Caco-2 (cell line): ENCODE results near the gene FLT4. TPM values are rescaled to one million over a fixed set of nuclear protein-coding genes. Genes with fewer than 3 reads are reported as not detected.

Experiments used
- Bru-seq: library from RNA; stranded (reverse); fragments of 400-500 nt; gene quantifications from one replicate; lab custom pipeline; 2021; lab: Mats Ljungman, UMichigan
- BruChase-seq, 2 experiments: library from RNA; stranded (reverse); fragments of 400-500 nt; gene quantifications; one replicate each; lab custom pipeline; 2021; lab: Mats Ljungman, UMichigan
- BruUV-seq: library from RNA; stranded (reverse); fragments of 400-500 nt; replicated peaks from 2 replicates; lab custom pipeline; 2021; lab: Mats Ljungman, UMichigan
- CTCF ChIA-PET: fragments of 300-600 bp; sonication (Branson Sonifier 250); formaldehyde crosslinking; loops from one replicate; lab custom pipeline; 2022; ENCODE audit warnings: antibody characterized with exemption; lab: Charles Lee
- POLR2A ChIA-PET: fragments of 300-600 bp; sonication (Branson Sonifier 250); formaldehyde crosslinking; loops from one replicate; lab custom pipeline; 2022; ENCODE audit warnings: antibody characterized with exemption; lab: Charles Lee
- DNase-seq, 2 experiments: peaks; one replicate each; pipeline versions ENCODE4 v3.0.0 to v3.0.0-alpha.2; 2020 to 2022
- H3K27me3 ChIP-seq: replicated peaks from 2 replicates; pipeline ENCODE4 v1.6.0; 2011; ENCODE audit warnings: low read length; ENCODE audit not compliant: control insufficient read depth, insufficient read depth
- H3K36me3 ChIP-seq: 2 replicates; pipeline ENCODE4 v1.5.1; 2011; ENCODE audit warnings: low read length; ENCODE audit not compliant: control insufficient read depth, insufficient read depth
- H3K4me1 ChIP-seq: fragments of 250-450 bp; sonication (Bioruptor Pico); 2 replicates; pipeline ENCODE4 v1.5.1; 2020; ENCODE audit warnings: mild to moderate bottlenecking
- H3K4me3 ChIP-seq: 2 replicates; pipeline ENCODE4 v1.5.1; 2011; ENCODE audit warnings: low read depth, mild to moderate bottlenecking, control low read depth, low read length
- H3K9me3 ChIP-seq: fragments of 250-450 bp; sonication (Bioruptor Pico); 2 replicates; pipeline ENCODE4 v1.5.1; 2020; ENCODE audit warnings: mild to moderate bottlenecking, moderate library complexity
- H3K27ac Mint-ChIP-seq: one replicate; pipeline ENCODE4 v1.8.0; 2022; ENCODE audit warnings: mixed read lengths; ENCODE audit not compliant: unreplicated experiment
- H3K27me3 Mint-ChIP-seq: one replicate; pipeline ENCODE4 v1.8.0; 2022; ENCODE audit warnings: mixed read lengths; ENCODE audit not compliant: insufficient read depth, unreplicated experiment
- H3K36me3 Mint-ChIP-seq: one replicate; pipeline ENCODE4 v1.8.0; 2022; ENCODE audit warnings: mild to moderate bottlenecking, mixed read lengths; ENCODE audit not compliant: insufficient read depth, unreplicated experiment
- H3K4me1 Mint-ChIP-seq: one replicate; pipeline ENCODE4 v1.8.0; 2022; ENCODE audit warnings: low read depth, mixed read lengths; ENCODE audit not compliant: unreplicated experiment
- H3K4me3 Mint-ChIP-seq: one replicate; pipeline ENCODE4 v1.8.0; 2022; ENCODE audit warnings: mild to moderate bottlenecking, moderate library complexity, mixed read lengths; ENCODE audit not compliant: unreplicated experiment
- H3K9me3 Mint-ChIP-seq: one replicate; pipeline ENCODE4 v1.8.0; 2022; ENCODE audit warnings: mixed read lengths; ENCODE audit not compliant: unreplicated experiment
- intact Hi-C: fragments of 100-400 bp; cut with micrococcal nuclease; formaldehyde crosslinking; loops from one replicate; pipeline ENCODE4 v1.10.0; 2022; ENCODE audit not compliant: unreplicated experiment
- long read RNA-seq: library from polyadenylated mRNA; stranded (forward); transcript quantifications from one replicate; pipeline ENCODE4 v2.0.0, GENCODE V29; 2022
- total RNA-seq: library from RNA; stranded (reverse); gene quantifications from 2 replicates; pipeline ENCODE4 v1.2.3, GENCODE V29; 2022
- TF ChIP-seq, protein P1 (sequence below), 2 experiments: fragments of 200-600 bp in 1 of 2; IDR thresholded peaks; 1 replicate in 1 of 2; 2 replicates in 1 of 2; pipeline versions ENCODE4 v1.5.1 to v1.8.0; 2011 to 2022; ENCODE audit warnings: antibody characterized with exemption in 1 of 2, control low read depth in 1 of 2, inconsistent platforms in 1 of 2, low read depth in 1 of 2, low read length in 1 of 2, mild to moderate bottlenecking in 1 of 2, moderate library complexity in 1 of 2; ENCODE audit not compliant: insufficient read depth in 1 of 2, severe bottlenecking in 1 of 2, unreplicated experiment in 1 of 2

FLT4 gene
- total RNA-seq (not detected in 2 replicates), Bru-seq, nascent RNA (percentile 2 among the genes with signal in this experiment), BruChase-seq, experiment 1, labeled RNA remaining after a 2-hour chase (percentile 4 among the genes with signal in this experiment), BruChase-seq, experiment 2, labeled RNA remaining after a 6-hour chase (percentile 4 among the genes with signal in this experiment)
- long read RNA-seq, result 0 reads

DNA sequence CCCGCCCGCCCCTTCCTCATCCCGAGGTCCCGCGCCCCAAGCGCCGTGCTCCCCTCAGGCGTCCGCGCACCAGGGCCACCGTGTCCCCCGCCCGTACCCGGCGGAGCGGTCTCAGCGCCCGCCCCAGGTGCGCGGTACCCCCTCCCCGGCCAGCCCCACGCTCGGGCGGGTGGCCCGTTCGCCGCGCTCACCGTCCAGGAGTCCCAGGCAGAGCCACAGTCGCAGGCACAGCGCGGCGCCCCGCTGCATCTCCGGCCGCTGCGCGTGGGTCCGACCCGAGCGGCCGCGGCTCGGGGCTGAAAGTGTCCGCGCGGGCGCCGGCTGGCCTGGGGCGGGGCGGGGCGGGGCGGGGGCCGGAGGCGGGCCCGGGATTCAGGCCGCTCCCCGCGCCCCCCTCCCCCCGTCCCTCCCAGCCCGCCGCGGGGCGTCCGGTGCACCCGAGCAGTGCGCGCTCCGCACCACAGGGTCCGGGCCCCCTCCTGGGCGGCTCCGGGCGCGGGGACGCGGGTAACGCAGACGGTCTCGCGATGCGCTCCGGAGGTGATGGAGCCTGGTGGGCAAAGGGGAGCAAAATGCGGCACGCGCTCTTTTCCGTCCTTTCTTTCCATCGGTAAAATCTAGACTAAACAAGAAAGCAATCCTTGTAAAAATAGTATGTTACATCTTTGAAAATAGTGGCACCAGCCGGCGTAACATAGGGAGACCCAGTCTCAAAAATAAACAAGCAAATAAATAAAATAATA is at the start of gene FLT4:
Gene FLT4 (minus strand): TSS at position 304 of the 743 bp plus-strand sequence. CDS start 55 bp downstream, at position 249.
- ChIA-PET CTCF (no interaction called here), POLR2A (no interaction called here)
- H3K4me1 ChIP-seq, result no peaks in the 10 kb centered on the region
- Mint-ChIP-seq H3K36me3 (no peaks in the 10 kb centered on the region), H3K27me3 (peaks cover 35% of the 10 kb centered on the region), H3K4me3 (peak within 1 kb of the TSS; percentile 72), H3K27ac (no peak within 1 kb of the TSS), H3K4me1 (peaks cover 7% of the 10 kb centered on the region), H3K9me3 (no peaks in the 10 kb centered on the region)
- BruUV-seq, result no TSS peak
- DNase-seq, result no peak
- TF ChIP-seq, protein P1, sequence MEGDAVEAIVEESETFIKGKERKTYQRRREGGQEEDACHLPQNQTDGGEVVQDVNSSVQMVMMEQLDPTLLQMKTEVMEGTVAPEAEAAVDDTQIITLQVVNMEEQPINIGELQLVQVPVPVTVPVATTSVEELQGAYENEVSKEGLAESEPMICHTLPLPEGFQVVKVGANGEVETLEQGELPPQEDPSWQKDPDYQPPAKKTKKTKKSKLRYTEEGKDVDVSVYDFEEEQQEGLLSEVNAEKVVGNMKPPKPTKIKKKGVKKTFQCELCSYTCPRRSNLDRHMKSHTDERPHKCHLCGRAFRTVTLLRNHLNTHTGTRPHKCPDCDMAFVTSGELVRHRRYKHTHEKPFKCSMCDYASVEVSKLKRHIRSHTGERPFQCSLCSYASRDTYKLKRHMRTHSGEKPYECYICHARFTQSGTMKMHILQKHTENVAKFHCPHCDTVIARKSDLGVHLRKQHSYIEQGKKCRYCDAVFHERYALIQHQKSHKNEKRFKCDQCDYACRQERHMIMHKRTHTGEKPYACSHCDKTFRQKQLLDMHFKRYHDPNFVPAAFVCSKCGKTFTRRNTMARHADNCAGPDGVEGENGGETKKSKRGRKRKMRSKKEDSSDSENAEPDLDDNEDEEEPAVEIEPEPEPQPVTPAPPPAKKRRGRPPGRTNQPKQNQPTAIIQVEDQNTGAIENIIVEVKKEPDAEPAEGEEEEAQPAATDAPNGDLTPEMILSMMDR (IDR thresholded peaks at IDR 0.05; ENCODE audit: insufficient read depth in 1 of 2, low read depth in 1 of 2, low read length in 1 of 2, severe bottlenecking in 1 of 2, unreplicated experiment in 1 of 2), result no peak
- H3K36me3 ChIP-seq, result no peaks in the 10 kb centered on the region
- peak within 1 kb of the TSS; percentile 35 for H3K4me3 ChIP-seq
- no peaks in the 10 kb centered on the region for H3K9me3 ChIP-seq
- H3K27me3 ChIP-seq, result no peaks in the 10 kb centered on the region; the same call in 1 of the 2 replicates
- intact Hi-C loops, result no loop called here

DNA sequence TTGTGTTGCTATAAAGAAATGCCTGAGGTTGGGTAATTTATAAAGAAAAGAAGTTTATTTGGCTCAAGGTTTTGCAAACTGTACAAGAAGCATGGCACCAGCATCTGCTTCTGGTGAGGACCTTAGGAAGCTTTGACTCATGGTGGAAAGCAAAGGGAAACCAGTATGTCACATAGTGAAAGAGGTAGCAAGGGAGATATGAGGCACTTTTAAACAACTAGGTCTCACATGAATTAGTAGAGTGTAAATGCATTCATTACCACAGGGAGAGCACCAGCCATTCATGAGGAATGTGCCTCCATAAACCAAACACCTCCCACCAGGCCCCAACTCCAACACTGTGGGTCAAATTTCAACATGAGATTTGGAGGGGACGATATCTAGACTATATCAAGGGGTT is 49.6 kb upstream of the FLT4 start:
- H3K4me1 Mint-ChIP-seq, result no peaks in the 10 kb centered on the region
- no TSS peak for BruUV-seq
- POLR2A ChIA-PET, result no interaction called here

GRCh38 chr5:180696116-180696515 is 46.7 kb upstream of the FLT4 start:
- no peaks in the 10 kb centered on the region for H3K36me3 Mint-ChIP-seq
- no peak overlapping the region for H3K27ac Mint-ChIP-seq
- CTCF ChIA-PET, result interaction anchor here (0.6 kb wide), 1 partner anchor 23 kb away, joined by 3 read pairs; no protein-coding TSS in a partner anchor
- Histone ChIP-seq H3K4me3 (no peak overlapping the region), H3K9me3 (peaks cover 6% of the 10 kb centered on the region; the same call in 1 of the 2 replicates), H3K27me3 (no peaks in the 10 kb centered on the region; the same call in 1 of the 2 replicates), H3K36me3 (no peaks in the 10 kb centered on the region), H3K4me1 (no peaks in the 10 kb centered on the region)
- no peak for DNase-seq
- no peak overlapping the region for H3K4me3 Mint-ChIP-seq
- intact Hi-C loops, result no loop called here
- H3K9me3 Mint-ChIP-seq, result peaks cover 12% of the 10 kb centered on the region
- POLR2A ChIA-PET, result no interaction called here
- H3K4me1 Mint-ChIP-seq, result no peaks in the 10 kb centered on the region
- H3K27me3 Mint-ChIP-seq, result peaks cover 25% of the 10 kb centered on the region
- no TSS peak for BruUV-seq
- TF ChIP-seq, protein P1 (IDR thresholded peaks at IDR 0.05; ENCODE audit: insufficient read depth in 1 of 2, low read depth in 1 of 2, low read length in 1 of 2, severe bottlenecking in 1 of 2, unreplicated experiment in 1 of 2), result no peak

More for the DNA sequence above, 49.6 kb upstream of the FLT4 start:
- no peak overlapping the region for H3K4me3 Mint-ChIP-seq
- Histone ChIP-seq H3K27me3 (no peaks in the 10 kb centered on the region), H3K4me3 (no peak overlapping the region), H3K36me3 (no peaks in the 10 kb centered on the region), H3K9me3 (peaks cover 6% of the 10 kb centered on the region), H3K4me1 (no peaks in the 10 kb centered on the region)
- H3K36me3 Mint-ChIP-seq, result no peaks in the 10 kb centered on the region
- TF ChIP-seq, protein P1 (IDR thresholded peaks at IDR 0.05; ENCODE audit: insufficient read depth in 1 of 2, low read depth in 1 of 2, low read length in 1 of 2, severe bottlenecking in 1 of 2, unreplicated experiment in 1 of 2), result no peak
- H3K27ac Mint-ChIP-seq, result no peak overlapping the region
- CTCF ChIA-PET, result no interaction called here
- peaks cover 18% of the 10 kb centered on the region for H3K9me3 Mint-ChIP-seq
- no peak for DNase-seq
- peaks cover 11% of the 10 kb centered on the region for H3K27me3 Mint-ChIP-seq
- intact Hi-C loops, result no loop called here
